GM19324 (cell line): Measurements from ENCODE around the gene SLC30A5.
"Not testable (repeated sequence)": the region's sequence is repeated elsewhere in the genome, so short reads cannot be mapped to it uniquely, and the experiment has no call there.

ENCODE experiments used
- ATAC-seq: cut with Tn5 transposase; IDR thresholded peaks from one replicate; pipeline ENCODE4 v1.9.1; 2021; ENCODE audit warnings: mild to moderate bottlenecking, moderate library complexity; ENCODE audit not compliant: unreplicated experiment, low FRiP score

The SLC30A5 gene

GRCh38 chr5:69099302-69099701 lies 5.5 kb downstream of the SLC30A5 start:
- no peak for ATAC-seq

GRCh38 chr5:69103521-69103920 lies 9.7 kb downstream of the SLC30A5 start:
- no peak for ATAC-seq

- no peak for ATAC-seq
Measured at GRCh38 chr5:69105996-69106906, 12.4 kb downstream of the SLC30A5 start.

GRCh38 chr5:69108367-69108766 lies 14.6 kb downstream of the SLC30A5 start:
- ATAC-seq = not testable (repeated sequence)

GRCh38 chr5:69113851-69114250 lies 20.0 kb downstream of the SLC30A5 start:
- no peak for ATAC-seq

- no peak for ATAC-seq
Measured at GRCh38 chr5:69115526-69115925, 21.7 kb downstream of the SLC30A5 start.

GRCh38 chr5:69129413-69129812 lies 35.6 kb downstream of the SLC30A5 start:
- ATAC-seq = no peak

- no peak for ATAC-seq
Measured at GRCh38 chr5:69130241-69130640, 36.4 kb downstream of the SLC30A5 start.

- no peak for ATAC-seq
Measured at GRCh38 chr5:69131304-69131703, 37.5 kb downstream of the SLC30A5 start.

GRCh38 chr5:69134126-69134525 lies 40.3 kb downstream of the SLC30A5 start:
- ATAC-seq = no peak

GRCh38 chr5:69136293-69136692 lies 42.5 kb downstream of the SLC30A5 start:
- ATAC-seq = peak; percentile 83

GRCh38 chr5:69137208-69137607 lies 43.4 kb downstream of the SLC30A5 start:
- ATAC-seq = not testable (repeated sequence)

- ATAC-seq = no peak
Measured at GRCh38 chr5:69137807-69138206, 44.0 kb downstream of the SLC30A5 start.

GRCh38 chr5:69138766-69139165 lies 45.0 kb downstream of the SLC30A5 start:
- no peak for ATAC-seq

- ATAC-seq = not testable (repeated sequence)
Measured at GRCh38 chr5:69140239-69140638, 46.4 kb downstream of the SLC30A5 start.

- no peak for ATAC-seq
Measured at GRCh38 chr5:69140827-69141226, 47.0 kb downstream of the SLC30A5 start.

- ATAC-seq = not testable (repeated sequence)
Measured at GRCh38 chr5:69148576-69148975, 54.8 kb downstream of the SLC30A5 start.

- no peak for ATAC-seq
Measured at GRCh38 chr5:69148981-69149675, 55.3 kb downstream of the SLC30A5 start.

- no peak for ATAC-seq
Measured at GRCh38 chr5:69149676-69150010, 55.8 kb downstream of the SLC30A5 start.

- no peak for ATAC-seq
Measured at GRCh38 chr5:69152731-69153130, 58.9 kb downstream of the SLC30A5 start.

GRCh38 chr5:69156456-69156855 lies 62.6 kb downstream of the SLC30A5 start:
- ATAC-seq = no peak

GRCh38 chr5:69158039-69158438 lies 64.2 kb downstream of the SLC30A5 start:
- ATAC-seq = no peak
